Tongue (tissue), 2 donors: Measurements from ENCODE around the gene GALNTL6. TPM values are rescaled to one million over a fixed set of nuclear protein-coding genes. Genes with fewer than 3 reads are reported as not detected.
"Not testable (repeated sequence)": the region's sequence is repeated elsewhere in the genome, so short reads cannot be mapped to it uniquely, and the experiment has no call there.

Source experiments
- DNase-seq: peaks from one replicate; pipeline ENCODE4 v3.0.0-alpha.2; 2015
- total RNA-seq: library from RNA; depleted of rRNA; stranded (reverse); fragments of >200 nt; gene quantifications from one replicate; pipeline ENCODE4 v1.2.3, GENCODE V29; 2014

GALNTL6 gene
- total RNA-seq, 1 donor from 2014 or later = 0.62 TPM

DNA sequence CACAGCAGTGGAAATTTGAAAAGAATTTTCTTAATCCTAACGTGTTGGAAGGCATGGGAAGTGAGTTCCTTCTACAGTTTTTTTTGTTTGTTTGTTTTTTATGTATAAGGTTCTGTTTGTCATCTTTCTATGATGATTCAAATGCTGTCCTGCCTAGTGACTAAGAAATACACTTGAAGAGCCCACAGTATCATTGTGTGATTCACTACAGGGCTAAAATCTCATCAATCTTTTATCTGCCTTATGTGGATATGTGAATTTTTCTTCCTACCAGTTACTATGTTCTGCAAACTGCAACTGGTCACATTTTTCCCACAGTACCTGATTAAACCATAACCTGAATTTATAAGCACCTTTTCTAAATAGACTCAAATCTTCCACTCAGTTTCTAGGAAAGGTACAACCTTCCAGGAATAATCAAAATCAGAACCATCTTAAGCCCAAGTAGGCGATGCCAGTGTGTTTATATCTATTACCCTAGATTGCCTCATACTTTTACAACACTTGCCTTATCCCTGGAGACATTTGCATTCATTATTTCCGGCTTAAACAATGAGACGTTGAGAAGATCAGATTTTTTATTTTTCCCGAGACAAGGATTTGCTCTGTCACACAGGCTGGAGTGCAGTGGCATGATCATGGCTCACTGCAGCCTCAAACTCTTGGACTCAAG lies 1140.8 kb downstream of the GALNTL6 start:
- DNase-seq = no peak

GRCh38 chr4:172956340-172956739 lies 1143.1 kb downstream of the GALNTL6 start:
- DNase-seq = not testable (repeated sequence)

DNA sequence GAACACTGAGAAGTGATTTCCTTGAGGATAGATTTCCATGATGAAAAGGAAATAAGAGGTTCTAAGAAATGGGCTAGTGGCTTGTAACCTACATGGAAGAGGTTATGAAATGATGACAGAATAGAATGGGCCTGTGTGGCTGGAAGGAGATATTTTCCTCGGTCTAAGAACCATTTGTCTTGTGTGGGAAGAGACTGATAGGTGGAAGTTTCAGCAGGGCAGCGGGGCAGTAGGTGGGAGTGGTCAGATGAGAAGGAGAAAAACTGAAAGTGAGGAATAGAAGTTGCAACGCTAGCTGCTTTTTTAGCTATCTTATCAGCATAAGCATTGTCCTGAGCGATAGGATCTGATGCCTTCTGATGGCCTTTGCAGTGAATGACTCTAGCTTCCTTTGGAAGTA lies 1144.0 kb downstream of the GALNTL6 start:
- DNase-seq = no peak

DNA sequence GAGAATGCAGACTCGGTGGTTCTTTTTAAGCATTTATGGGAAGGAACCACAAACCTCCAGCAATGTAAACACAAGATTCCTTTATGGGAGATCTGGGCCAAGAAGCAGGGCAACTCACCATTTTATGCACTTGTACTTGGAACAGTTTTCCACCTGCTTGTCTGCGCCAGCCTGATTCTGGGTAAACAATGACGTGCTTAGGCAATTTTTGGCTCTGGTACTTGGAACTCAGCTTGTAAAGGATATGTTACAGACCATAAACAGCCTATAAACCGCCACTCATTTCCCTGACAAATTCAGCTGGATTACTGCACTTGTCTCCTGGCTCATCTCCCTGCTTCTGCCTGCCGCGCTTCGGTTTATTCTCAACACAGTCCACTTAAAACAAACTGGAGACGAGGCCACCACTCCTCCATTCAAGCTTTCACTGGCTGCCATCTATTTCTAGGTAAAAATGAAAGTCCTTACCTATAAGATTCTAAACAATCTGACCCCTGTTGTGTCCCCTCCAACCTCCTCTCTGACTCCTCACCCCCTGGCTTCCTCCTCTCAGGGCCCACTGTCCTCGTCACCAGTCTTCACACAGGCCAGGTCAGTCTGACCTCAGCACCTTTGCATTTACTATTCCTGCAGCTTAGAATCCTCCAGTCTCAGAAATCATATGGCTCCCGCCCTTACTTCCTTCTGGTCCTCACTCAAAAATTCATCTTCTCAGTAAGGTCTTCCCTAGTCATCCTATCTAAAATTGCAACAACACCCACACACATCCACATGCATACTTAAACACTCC lies 1149.6 kb downstream of the GALNTL6 start:
- DNase-seq = peak; percentile 92

DNA sequence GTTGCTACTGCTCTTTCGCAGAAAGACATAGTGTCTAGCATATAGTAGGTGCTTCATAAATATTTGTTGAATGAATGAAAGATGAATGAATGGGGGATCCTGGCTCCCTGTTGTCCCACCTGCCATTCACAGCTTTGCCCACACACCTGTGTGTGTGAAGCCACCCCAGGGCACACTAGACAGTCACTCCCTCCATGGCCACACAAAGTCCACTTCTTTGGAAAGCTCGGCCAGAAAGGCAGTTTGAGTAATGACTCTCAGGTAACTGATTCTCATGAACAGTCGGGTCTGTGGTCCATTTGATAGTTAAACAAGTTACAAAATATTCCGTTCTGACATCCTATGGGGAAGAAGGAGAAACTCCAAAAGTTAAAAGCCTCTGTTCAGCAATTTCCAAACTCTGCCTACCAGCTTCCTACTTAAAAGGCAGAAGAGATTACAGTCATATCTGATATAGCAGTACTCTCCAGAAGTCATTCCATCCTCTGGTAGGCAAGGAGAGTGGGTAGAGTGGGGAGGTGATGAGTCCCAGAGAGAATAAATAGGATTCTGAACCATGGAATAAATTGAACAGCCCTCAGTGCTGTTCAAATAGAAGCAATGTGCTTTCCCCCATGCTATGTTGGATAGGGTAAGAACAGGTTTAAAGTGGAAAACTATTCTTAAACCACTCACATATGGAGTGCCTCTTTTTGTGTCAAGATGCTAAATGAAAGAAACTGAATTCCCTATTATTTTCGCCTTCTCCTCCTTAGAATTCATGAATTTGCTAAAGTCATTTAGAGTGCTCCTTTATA lies 1150.5 kb downstream of the GALNTL6 start:
- no peak for DNase-seq

GRCh38 chr4:172970189-172970588 lies 1157.0 kb downstream of the GALNTL6 start:
- not testable (repeated sequence) for DNase-seq

DNA sequence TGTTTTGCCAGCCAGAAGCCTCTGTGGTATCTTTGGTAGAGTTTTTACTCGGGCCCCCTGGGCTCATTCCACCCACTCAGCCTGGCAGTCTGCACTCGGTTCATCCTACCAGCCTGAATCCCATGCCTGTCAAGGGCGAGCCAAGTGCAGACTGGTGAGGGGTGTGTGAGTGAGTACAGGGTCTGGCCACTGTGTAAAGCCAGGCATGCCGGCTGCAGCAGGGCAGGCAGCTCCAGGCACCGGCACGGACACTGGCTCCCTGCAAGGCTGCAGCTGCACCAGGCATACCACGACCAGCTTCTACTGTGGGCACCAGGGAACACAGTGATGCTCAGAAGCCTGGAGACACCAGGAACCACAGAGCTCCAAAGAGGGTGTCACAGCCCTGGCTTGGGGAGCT lies 1161.4 kb downstream of the GALNTL6 start:
- no peak for DNase-seq

DNA sequence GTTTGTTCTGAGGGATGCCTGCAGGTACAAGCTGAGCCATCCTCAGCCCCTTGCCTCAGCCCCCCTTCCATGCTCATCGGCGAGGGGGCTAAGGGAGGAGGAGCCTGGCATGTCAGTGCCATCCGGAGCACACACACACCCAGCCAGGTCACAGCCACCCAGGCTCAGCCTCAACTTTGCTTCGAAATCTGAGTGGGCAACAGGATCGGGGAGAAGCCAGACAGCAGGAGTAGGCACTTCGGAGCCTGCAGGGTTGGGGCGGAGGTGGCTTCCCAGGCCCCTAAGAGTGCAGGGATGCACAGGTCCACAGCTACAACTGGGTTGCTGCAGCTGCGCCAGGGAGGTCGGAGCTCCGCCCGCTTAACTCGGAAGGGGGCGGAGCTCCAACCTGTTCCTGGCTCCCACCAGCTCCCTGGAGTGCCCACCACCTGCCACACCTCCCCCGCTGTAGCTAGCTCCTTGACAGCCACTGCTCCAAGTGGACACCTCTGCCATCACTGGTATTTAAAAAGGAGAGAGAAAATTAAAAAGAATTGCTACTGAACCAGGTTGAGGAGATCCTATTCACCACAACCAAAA lies 1162.5 kb downstream of the GALNTL6 start:
- DNase-seq = no peak

GRCh38 chr4:172977491-172978041 lies 1164.4 kb downstream of the GALNTL6 start:
- not testable (repeated sequence) for DNase-seq

- no peak for DNase-seq
Observed at GRCh38 chr4:172978848-172979247, 1165.6 kb downstream of the GALNTL6 start.

- no peak for DNase-seq
Observed at GRCh38 chr4:172979332-172979731, 1166.1 kb downstream of the GALNTL6 start.

GRCh38 chr4:172980219-172980618 lies 1167.0 kb downstream of the GALNTL6 start:
- DNase-seq = no peak

- DNase-seq = no peak
Observed at GRCh38 chr4:172982151-172982590, 1169.0 kb downstream of the GALNTL6 start.

GRCh38 chr4:172983014-172983413 lies 1169.8 kb downstream of the GALNTL6 start:
- DNase-seq = no peak

- DNase-seq = no peak
Observed at GRCh38 chr4:172983631-172984030, 1170.4 kb downstream of the GALNTL6 start.

DNA sequence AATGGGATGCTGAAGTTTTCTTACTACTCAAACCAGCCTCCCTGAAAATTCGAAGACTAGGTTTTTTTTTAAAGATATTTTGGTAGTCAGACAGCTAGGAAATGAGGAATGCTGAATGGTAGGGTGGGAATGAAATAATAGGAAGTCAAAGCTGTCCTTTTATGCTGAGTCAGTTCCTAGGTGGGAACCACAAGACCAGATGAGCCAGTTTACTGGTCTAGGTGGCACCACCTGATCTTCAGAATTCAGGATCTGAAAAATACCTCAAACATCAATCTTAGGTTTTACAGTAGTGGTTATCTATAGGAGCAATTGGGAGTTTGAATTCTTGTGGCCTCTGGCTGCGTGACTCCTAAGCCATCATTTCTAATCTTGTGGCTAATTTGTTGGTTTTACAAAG lies 1172.3 kb downstream of the GALNTL6 start:
- no peak for DNase-seq

DNA sequence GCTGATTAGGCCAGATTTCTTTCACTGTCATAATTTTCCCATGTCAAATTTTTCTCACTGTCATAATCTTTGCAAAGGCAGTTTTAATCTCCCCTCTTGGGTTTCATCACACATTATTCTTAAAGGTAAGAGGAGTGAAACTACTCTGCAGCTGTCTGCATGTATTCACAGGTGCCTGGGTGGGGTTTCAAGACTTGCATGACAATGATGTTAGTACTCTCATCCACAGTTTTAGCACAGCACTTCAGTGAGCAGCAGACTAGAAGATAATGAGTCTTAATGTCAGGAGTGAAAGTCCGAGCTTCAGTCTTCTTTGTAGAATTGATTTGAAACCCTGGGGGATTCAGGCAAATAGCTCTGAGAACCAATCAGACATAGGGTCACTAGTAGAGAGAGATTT lies 1172.9 kb downstream of the GALNTL6 start:
- no peak for DNase-seq

DNA sequence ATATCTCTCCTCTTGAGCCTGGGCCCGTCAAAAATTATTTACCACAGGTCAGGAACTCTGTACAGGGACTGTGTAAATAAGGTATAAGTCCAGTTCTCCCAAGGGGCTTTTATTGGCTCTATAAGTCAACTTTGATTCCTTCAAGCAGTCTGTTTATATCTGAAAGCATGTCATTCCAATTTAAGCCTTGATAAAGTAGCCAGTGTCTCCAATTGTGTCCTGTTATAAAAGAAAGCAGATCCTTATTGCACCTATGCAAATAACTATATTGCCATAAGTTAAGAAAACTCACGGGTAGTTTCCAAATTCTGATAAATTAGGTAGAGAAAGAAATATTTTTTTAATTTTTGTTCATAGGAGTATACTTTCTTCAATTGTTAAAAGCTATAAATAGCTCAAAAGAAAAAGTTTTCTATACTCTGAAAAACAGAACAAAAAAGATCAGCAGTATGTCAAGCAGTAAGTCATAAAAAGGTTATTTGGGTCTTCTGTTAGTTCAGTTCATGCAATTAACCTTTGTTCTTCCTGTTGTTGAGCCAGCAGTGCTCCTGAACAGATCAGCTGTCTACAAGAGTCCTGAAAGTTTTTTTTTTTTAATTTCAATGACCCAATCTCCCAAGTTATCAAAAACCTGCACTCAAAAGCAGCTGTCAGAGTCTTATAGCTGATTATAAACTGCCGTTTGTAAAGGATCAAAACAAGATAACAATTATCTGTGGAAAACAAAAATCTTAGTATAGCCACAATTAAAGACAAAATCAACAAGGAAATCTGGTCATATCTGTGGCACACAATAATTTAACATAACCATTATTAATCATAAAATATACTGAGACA lies 1177.0 kb downstream of the GALNTL6 start:
- DNase-seq = no peak

DNA sequence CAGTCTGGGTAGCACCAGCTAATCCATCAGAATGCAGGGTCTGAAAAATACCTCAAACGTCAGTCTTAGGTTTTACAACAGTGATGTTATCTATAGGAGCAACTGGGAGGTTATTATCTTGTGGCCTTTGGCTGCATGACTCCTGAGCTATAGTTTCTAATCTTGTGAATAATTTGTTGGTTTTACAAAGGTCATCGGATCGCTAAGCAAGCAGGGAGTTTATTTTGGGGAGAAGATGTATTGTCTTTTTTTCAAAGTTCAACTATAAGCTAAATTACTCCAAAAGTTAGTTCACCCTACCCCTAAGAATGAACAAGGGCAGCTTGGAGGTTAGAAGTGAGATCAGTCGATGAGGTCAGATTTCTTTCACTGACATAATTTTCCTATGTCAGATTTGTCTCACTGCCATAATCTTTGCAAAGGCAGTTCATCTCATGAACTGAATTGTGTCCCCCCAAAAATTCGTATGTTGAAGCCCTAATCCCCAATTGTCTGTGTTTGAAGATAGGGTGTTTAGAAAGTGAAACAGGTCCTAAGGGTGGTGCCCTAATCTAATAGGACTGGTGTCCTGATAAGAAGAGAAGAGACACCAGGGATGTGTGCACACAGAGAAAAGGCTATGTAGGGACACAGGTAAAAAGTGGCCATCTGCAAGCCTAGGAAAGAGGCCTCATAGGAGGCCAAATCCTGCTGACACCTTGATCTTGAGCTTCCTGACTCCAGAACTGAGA lies 1179.6 kb downstream of the GALNTL6 start:
- DNase-seq = no peak

GRCh38 chr4:172995161-172995560 lies 1182.0 kb downstream of the GALNTL6 start:
- DNase-seq = peak; percentile 23

DNA sequence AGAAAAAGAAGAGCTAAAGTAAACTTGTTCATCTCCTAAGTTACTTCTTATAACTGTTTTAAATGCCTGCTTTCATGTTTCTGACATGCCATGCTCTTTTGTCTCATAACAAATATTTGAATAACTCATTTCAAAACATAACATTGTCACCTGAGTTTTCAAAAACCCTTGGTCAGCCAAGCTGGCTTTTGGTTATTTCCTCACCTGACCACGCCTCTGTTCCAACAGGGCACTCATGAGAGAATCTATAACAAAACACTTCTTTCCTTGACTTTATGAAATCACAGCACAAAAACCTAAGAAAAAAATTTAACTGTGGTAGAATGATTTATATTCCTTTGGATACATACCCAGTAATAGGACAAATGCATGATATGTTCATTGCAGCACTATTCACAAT lies 1182.5 kb downstream of the GALNTL6 start:
- DNase-seq = no peak
